ENCODE results near the gene ARGLU1. TPM values are rescaled to one million over a fixed set of nuclear protein-coding genes. Genes with fewer than 3 reads are reported as not detected.

The ARGLU1 gene
- total RNA-seq, 1 experiment from 2014 or later, result 66.5 TPM

GRCh38 chr13:106541826-106542225 is 26.1 kb downstream of the ARGLU1 start:
- no peaks in the 10 kb centered on the region for H3K27me3 ChIP-seq (replicated peaks; ENCODE audit: insufficient read depth, low read depth, low read length, poor library complexity)
- no TSS peak for BruUV-seq (replicated peaks)
- H3K4me1 ChIP-seq (ENCODE audit: insufficient read depth, low read length, poor library complexity, severe bottlenecking), result no peaks in the 10 kb centered on the region
- no peak overlapping the region for H3K27ac ChIP-seq (ENCODE audit: low read depth, low read length, poor library complexity, severe bottlenecking)
- peaks cover 30% of the 10 kb centered on the region for H3K36me3 ChIP-seq (ENCODE audit: insufficient read depth, low read length, poor library complexity, severe bottlenecking)
- ChIA-PET POLR2A (ENCODE audit: low non-redundant PET) (no interaction called here), CTCF (no interaction called here)
- H3K9me3 ChIP-seq (ENCODE audit: low read depth, low read length, poor library complexity, severe bottlenecking), result no peaks in the 10 kb centered on the region
- no peak for TF ChIP-seq EZH2 (IDR thresholded peaks at IDR 0.05; ENCODE audit: borderline replicate concordance, low read depth, low read length, poor library complexity, severe bottlenecking)
- TF ChIP-seq, protein P1, sequence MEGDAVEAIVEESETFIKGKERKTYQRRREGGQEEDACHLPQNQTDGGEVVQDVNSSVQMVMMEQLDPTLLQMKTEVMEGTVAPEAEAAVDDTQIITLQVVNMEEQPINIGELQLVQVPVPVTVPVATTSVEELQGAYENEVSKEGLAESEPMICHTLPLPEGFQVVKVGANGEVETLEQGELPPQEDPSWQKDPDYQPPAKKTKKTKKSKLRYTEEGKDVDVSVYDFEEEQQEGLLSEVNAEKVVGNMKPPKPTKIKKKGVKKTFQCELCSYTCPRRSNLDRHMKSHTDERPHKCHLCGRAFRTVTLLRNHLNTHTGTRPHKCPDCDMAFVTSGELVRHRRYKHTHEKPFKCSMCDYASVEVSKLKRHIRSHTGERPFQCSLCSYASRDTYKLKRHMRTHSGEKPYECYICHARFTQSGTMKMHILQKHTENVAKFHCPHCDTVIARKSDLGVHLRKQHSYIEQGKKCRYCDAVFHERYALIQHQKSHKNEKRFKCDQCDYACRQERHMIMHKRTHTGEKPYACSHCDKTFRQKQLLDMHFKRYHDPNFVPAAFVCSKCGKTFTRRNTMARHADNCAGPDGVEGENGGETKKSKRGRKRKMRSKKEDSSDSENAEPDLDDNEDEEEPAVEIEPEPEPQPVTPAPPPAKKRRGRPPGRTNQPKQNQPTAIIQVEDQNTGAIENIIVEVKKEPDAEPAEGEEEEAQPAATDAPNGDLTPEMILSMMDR (conservative IDR thresholded peaks at IDR 0.05; ENCODE audit: low read depth, low read length), result no peak
- no peak overlapping the region for H3K4me3 ChIP-seq (ENCODE audit: low read depth, low read length, poor library complexity, severe bottlenecking)
- intact Hi-C loops (cut with micrococcal nuclease; ENCODE audit: unreplicated experiment), result no loop called here
- DNase-seq (ENCODE audit: low spot score), result no peak

GRCh38 chr13:106540613-106541012 is 27.3 kb downstream of the ARGLU1 start:
- Histone ChIP-seq H3K36me3 (ENCODE audit: insufficient read depth, low read length, poor library complexity, severe bottlenecking) (peaks cover 27% of the 10 kb centered on the region), H3K27ac (ENCODE audit: low read depth, low read length, poor library complexity, severe bottlenecking) (no peak overlapping the region), H3K9me3 (ENCODE audit: low read depth, low read length, poor library complexity, severe bottlenecking) (no peaks in the 10 kb centered on the region), H3K27me3 (replicated peaks; ENCODE audit: insufficient read depth, low read depth, low read length, poor library complexity) (no peaks in the 10 kb centered on the region), H3K4me1 (ENCODE audit: insufficient read depth, low read length, poor library complexity, severe bottlenecking) (peaks cover 4% of the 10 kb centered on the region), H3K4me3 (ENCODE audit: low read depth, low read length, poor library complexity, severe bottlenecking) (no peak overlapping the region)
- no TSS peak for BruUV-seq (replicated peaks)
- TF ChIP-seq, protein P1 (conservative IDR thresholded peaks at IDR 0.05; ENCODE audit: low read depth, low read length), result no peak
- TF ChIP-seq EZH2 (IDR thresholded peaks at IDR 0.05; ENCODE audit: borderline replicate concordance, low read depth, low read length, poor library complexity, severe bottlenecking), result no peak
- intact Hi-C loops (cut with micrococcal nuclease; ENCODE audit: unreplicated experiment), result no loop called here
- ChIA-PET POLR2A (ENCODE audit: low non-redundant PET) (no interaction called here), CTCF (interaction anchor here (0.7 kb wide), 1 partner anchor 80 kb away, joined by 33 read pairs; no protein-coding TSS in a partner anchor)
- DNase-seq (ENCODE audit: low spot score), result no peak

- H3K4me1 ChIP-seq (ENCODE audit: insufficient read depth, low read length, poor library complexity, severe bottlenecking), result peaks cover 4% of the 10 kb centered on the region
- TF ChIP-seq EZH2 (IDR thresholded peaks at IDR 0.05; ENCODE audit: borderline replicate concordance, low read depth, low read length, poor library complexity, severe bottlenecking), result no peak
- TF ChIP-seq, protein P1 (conservative IDR thresholded peaks at IDR 0.05; ENCODE audit: low read depth, low read length), result no peak
- no peaks in the 10 kb centered on the region for H3K9me3 ChIP-seq (ENCODE audit: low read depth, low read length, poor library complexity, severe bottlenecking)
- no peak overlapping the region for H3K4me3 ChIP-seq (ENCODE audit: low read depth, low read length, poor library complexity, severe bottlenecking)
- no peak overlapping the region for H3K27ac ChIP-seq (ENCODE audit: low read depth, low read length, poor library complexity, severe bottlenecking)
- peaks cover 24% of the 10 kb centered on the region for H3K27me3 ChIP-seq (replicated peaks; ENCODE audit: insufficient read depth, low read depth, low read length, poor library complexity)
- H3K36me3 ChIP-seq (ENCODE audit: insufficient read depth, low read length, poor library complexity, severe bottlenecking), result peaks cover 10% of the 10 kb centered on the region
- POLR2A ChIA-PET (ENCODE audit: low non-redundant PET), result no interaction called here
- DNase-seq (ENCODE audit: low spot score), result no peak
- intact Hi-C loops (cut with micrococcal nuclease; ENCODE audit: unreplicated experiment), result loop anchor here (5.0 to 10.0 kb wide), 6 partner anchors 380 to 1965 kb away; no protein-coding TSS in a partner anchor
- CTCF ChIA-PET, result no interaction called here
- BruUV-seq (replicated peaks), result no TSS peak
Observed at GRCh38 chr13:106537521-106537920, 30.4 kb downstream of the ARGLU1 start.
